ENCODE data around the gene PTPN4. TPM values are rescaled to one million over a fixed set of nuclear protein-coding genes. Genes with fewer than 3 reads are reported as not detected.

PTPN4 gene
- total and polyA plus RNA-seq, 9 of the 15 experiments (the other 6 are each of a cell fraction or from before 2014, with no cell fraction given): 5.0 to 32.8 (median 27.3) TPM

- no peak for FAIRE-seq
- H3K27ac ChIP-seq (ENCODE audit: extremely low read depth, low read depth, low read length): no peak overlapping the region
- H3K36me3 ChIP-seq (ENCODE audit: control insufficient read depth, insufficient read depth, low read length): no peaks in the 10 kb centered on the region; the same call in 2 of the 3 replicates
- no peak overlapping the region for H3K4me2 ChIP-seq (ENCODE audit: insufficient read depth, low read length)
- ChIA-PET CTCF (ENCODE audit: low intra/inter-chr PET ratio) (no interaction called here), POLR2A (interaction anchor here (0.5 to 3.3 kb wide), 5 partner anchors 9 to 330 kb away, joined by 3 to 12 read pairs (median 3); partner anchors contain the start of gene PTPN4)
- no peak for ATAC-seq
- H2AFZ ChIP-seq (ENCODE audit: low read depth, low read length): no peak overlapping the region
- no peak for DNase-seq (ENCODE audit: extremely low read depth in 1 of 4, low spot score in 3 of 4)
- in situ Hi-C loops (cut with MboI) (no loop called here), intact Hi-C loops (cut with micrococcal nuclease) (no loop called here)
- 66% methylated on average over 3 of the region's 3 CpGs for WGBS (ENCODE audit: insufficient coverage, low coverage, missing lambda C conversion rate)
- no peaks in the 10 kb centered on the region for H4K20me1 ChIP-seq (replicated peaks; ENCODE audit: control insufficient read depth, insufficient read depth, low read length)
- peaks cover 72% of the 10 kb centered on the region for H3K79me2 ChIP-seq (ENCODE audit: control insufficient read depth, insufficient read depth, low read length)
- peaks cover 0 to 5% of the 10 kb centered on the region in 2 experiments; a peak in 3 of 5 replicates for H3K4me1 ChIP-seq (replicated peaks in 1 of 2; ENCODE audit: control insufficient read depth in 2 of 2, insufficient read depth in 2 of 2, low read length in 2 of 2)
- H3K9me3 ChIP-seq (replicated peaks; ENCODE audit: control insufficient read depth, insufficient read depth, low read depth, low read length): no peaks in the 10 kb centered on the region
- no TSS peak for BruUV-seq (replicated peaks)
- no peak overlapping the region for H3K4me3 ChIP-seq
- no peaks in the 10 kb centered on the region for H3K9me1 ChIP-seq (ENCODE audit: control insufficient read depth, insufficient read depth, low read length)
- H3K27me3 ChIP-seq (ENCODE audit: control insufficient read depth in 2 of 2, insufficient read depth in 2 of 2, low read length in 2 of 2): no peaks in the 10 kb centered on the region
- no peak overlapping the region for H3K9ac ChIP-seq (ENCODE audit: insufficient read depth in 1 of 2, low read depth in 2 of 2, low read length in 2 of 2)
- TF ChIP-seq THRAP3 (IDR thresholded peaks at IDR 0.05; ENCODE audit: borderline replicate concordance) (no peak), ZNF518B (CRISPR knock-in tag; IDR thresholded peaks at IDR 0.05) (no peak), L3MBTL2 (IDR thresholded peaks at IDR 0.05) (no peak), PURB (CRISPR knock-in tag; IDR thresholded peaks at IDR 0.05; ENCODE audit: low read depth) (no peak), ZNF232 (CRISPR knock-in tag; IDR thresholded peaks at IDR 0.05) (no peak), FOS (IDR thresholded peaks at IDR 0.05; ENCODE audit: extremely low read depth, insufficient read length) (no peak), ZNF668 (CRISPR knock-in tag; IDR thresholded peaks at IDR 0.05) (no peak), BACH1 (tag; IDR thresholded peaks at IDR 0.05) (no peak), RAD51 (IDR thresholded peaks at IDR 0.05; ENCODE audit: borderline replicate concordance, low read depth) (no peak), ZNF77 (CRISPR knock-in tag; IDR thresholded peaks at IDR 0.05) (no peak), ZC3H4 (CRISPR knock-in tag; IDR thresholded peaks at IDR 0.05; ENCODE audit: borderline replicate concordance) (no peak), PPARD (CRISPR knock-in tag; IDR thresholded peaks at IDR 0.05) (no peak), RNF219 (CRISPR knock-in tag; IDR thresholded peaks at IDR 0.05) (no peak), SNIP1 (IDR thresholded peaks at IDR 0.05; ENCODE audit: low read depth) (no peak), HDGF (IDR thresholded peaks at IDR 0.05) (no peak), CBX3 (IDR thresholded peaks at IDR 0.05; ENCODE audit: borderline replicate concordance in 1 of 2, low read length in 2 of 2) (no peak), ZBTB49 (CRISPR knock-in tag; IDR thresholded peaks at IDR 0.05; ENCODE audit: borderline replicate concordance) (no peak)
These were observed 9.9 kb downstream of the PTPN4 start for GRCh38 chr2:119769645-119770044.

All from K562 (cell line).